ENCODE data around the gene HRH4. TPM values are rescaled to one million over a fixed set of nuclear protein-coding genes. Genes with fewer than 3 reads are reported as not detected.

Gene HRH4
- total RNA-seq, 2 experiments from 2014 or later = not detected

- ChIA-PET POLR2A (interaction anchor here (0.7 to 1.1 kb wide), 3 partner anchors 9 to 19 kb away, joined by 3 read pairs; no protein-coding TSS in a partner anchor), CTCF (ENCODE audit: unreplicated experiment) (no interaction called here)
- no peak overlapping the region for H3K4me3 ChIP-seq (ENCODE audit: low read depth, low read length, poor library complexity, severe bottlenecking)
- no peaks in the 10 kb centered on the region for H3K9me2 ChIP-seq (ENCODE audit: insufficient read depth, low read length)
- H3K79me2 ChIP-seq (ENCODE audit: insufficient read depth, low read depth, low read length) = no peaks in the 10 kb centered on the region
- no peaks in the 10 kb centered on the region for H3K36me3 ChIP-seq (ENCODE audit: insufficient read depth, low read length)
- no peaks in the 10 kb centered on the region for H4K20me1 ChIP-seq (ENCODE audit: insufficient read depth, low read length)
- intact Hi-C loops (cut with micrococcal nuclease; ENCODE audit: unreplicated experiment) = no loop called here
- H3K9me3 ChIP-seq (ENCODE audit: low read length) = no peaks in the 10 kb centered on the region
- DNase-seq (ENCODE audit: low spot score) = no peak
- no peak overlapping the region for H3K27ac ChIP-seq (ENCODE audit: low read depth, low read length, poor library complexity, severe bottlenecking)
- peaks cover 2% of the 10 kb centered on the region for H3K4me1 ChIP-seq (ENCODE audit: insufficient read depth, low read length, poor library complexity, severe bottlenecking)
- H2AFZ ChIP-seq (ENCODE audit: low read length) = no peak overlapping the region
- no TSS peak for BruUV-seq (replicated peaks)
- H3K4me2 ChIP-seq (ENCODE audit: low read length) = no peak overlapping the region
- TF ChIP-seq, protein P1, sequence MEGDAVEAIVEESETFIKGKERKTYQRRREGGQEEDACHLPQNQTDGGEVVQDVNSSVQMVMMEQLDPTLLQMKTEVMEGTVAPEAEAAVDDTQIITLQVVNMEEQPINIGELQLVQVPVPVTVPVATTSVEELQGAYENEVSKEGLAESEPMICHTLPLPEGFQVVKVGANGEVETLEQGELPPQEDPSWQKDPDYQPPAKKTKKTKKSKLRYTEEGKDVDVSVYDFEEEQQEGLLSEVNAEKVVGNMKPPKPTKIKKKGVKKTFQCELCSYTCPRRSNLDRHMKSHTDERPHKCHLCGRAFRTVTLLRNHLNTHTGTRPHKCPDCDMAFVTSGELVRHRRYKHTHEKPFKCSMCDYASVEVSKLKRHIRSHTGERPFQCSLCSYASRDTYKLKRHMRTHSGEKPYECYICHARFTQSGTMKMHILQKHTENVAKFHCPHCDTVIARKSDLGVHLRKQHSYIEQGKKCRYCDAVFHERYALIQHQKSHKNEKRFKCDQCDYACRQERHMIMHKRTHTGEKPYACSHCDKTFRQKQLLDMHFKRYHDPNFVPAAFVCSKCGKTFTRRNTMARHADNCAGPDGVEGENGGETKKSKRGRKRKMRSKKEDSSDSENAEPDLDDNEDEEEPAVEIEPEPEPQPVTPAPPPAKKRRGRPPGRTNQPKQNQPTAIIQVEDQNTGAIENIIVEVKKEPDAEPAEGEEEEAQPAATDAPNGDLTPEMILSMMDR (conservative IDR thresholded peaks at IDR 0.05; ENCODE audit: low read length) = no peak
- TF ChIP-seq EZH2phosphoT487 (IDR thresholded peaks at IDR 0.05; ENCODE audit: borderline replicate concordance, low read depth, low read length) = no peak
Observed at GRCh38 chr18:24482821-24483220, 22.4 kb downstream of the HRH4 start.

- no TSS peak for BruUV-seq (replicated peaks)
- no peak overlapping the region for H3K4me2 ChIP-seq (ENCODE audit: low read length)
- no peaks in the 10 kb centered on the region for H3K79me2 ChIP-seq (ENCODE audit: insufficient read depth, low read depth, low read length)
- no peaks in the 10 kb centered on the region for H3K9me2 ChIP-seq (ENCODE audit: insufficient read depth, low read length)
- intact Hi-C loops (cut with micrococcal nuclease; ENCODE audit: unreplicated experiment) = loop anchor here (2.0 to 5.0 kb wide), 3 partner anchors 115 to 308 kb away; no protein-coding TSS in a partner anchor
- TF ChIP-seq EZH2phosphoT487 (IDR thresholded peaks at IDR 0.05; ENCODE audit: borderline replicate concordance, low read depth, low read length) = no peak
- TF ChIP-seq, protein P1 (conservative IDR thresholded peaks at IDR 0.05; ENCODE audit: low read length) = no peak
- POLR2A ChIA-PET = interaction anchor here (1.0 to 1.2 kb wide), 2 partner anchors 88 to 247 kb away, joined by 3 read pairs; no protein-coding TSS in a partner anchor
- H2AFZ ChIP-seq (ENCODE audit: low read length) = no peak overlapping the region
- CTCF ChIA-PET (ENCODE audit: unreplicated experiment) = interaction anchor here (1.4 kb wide), 1 partner anchor 11 kb away, joined by 3 read pairs; no protein-coding TSS in a partner anchor
- no peak for DNase-seq (ENCODE audit: low spot score)
- no peaks in the 10 kb centered on the region for H4K20me1 ChIP-seq (ENCODE audit: insufficient read depth, low read length)
- H3K27ac ChIP-seq (ENCODE audit: low read depth, low read length, poor library complexity, severe bottlenecking) = no peak overlapping the region
- no peaks in the 10 kb centered on the region for H3K36me3 ChIP-seq (ENCODE audit: insufficient read depth, low read length)
- no peaks in the 10 kb centered on the region for H3K9me3 ChIP-seq (ENCODE audit: low read length)
- no peak overlapping the region for H3K4me3 ChIP-seq (ENCODE audit: low read depth, low read length, poor library complexity, severe bottlenecking)
- peaks cover 20% of the 10 kb centered on the region for H3K4me1 ChIP-seq (ENCODE audit: insufficient read depth, low read length, poor library complexity, severe bottlenecking)
Observed at GRCh38 chr18:24485681-24486080, 25.2 kb downstream of the HRH4 start.

GRCh38 chr18:24486684-24487083, 26.2 kb downstream of the HRH4 start:
- H3K36me3 ChIP-seq (ENCODE audit: insufficient read depth, low read length) = no peaks in the 10 kb centered on the region
- no peak overlapping the region for H3K4me2 ChIP-seq (ENCODE audit: low read length)
- no peaks in the 10 kb centered on the region for H3K79me2 ChIP-seq (ENCODE audit: insufficient read depth, low read depth, low read length)
- CTCF ChIA-PET (ENCODE audit: unreplicated experiment) = no interaction called here
- H2AFZ ChIP-seq (ENCODE audit: low read length) = no peak overlapping the region; the same call in 1 of the 2 replicates
- H3K4me1 ChIP-seq (ENCODE audit: insufficient read depth, low read length, poor library complexity, severe bottlenecking) = peaks cover 26% of the 10 kb centered on the region
- no peaks in the 10 kb centered on the region for H3K9me2 ChIP-seq (ENCODE audit: insufficient read depth, low read length)
- no peak overlapping the region for H3K4me3 ChIP-seq (ENCODE audit: low read depth, low read length, poor library complexity, severe bottlenecking)
- no peak for DNase-seq (ENCODE audit: low spot score)
- intact Hi-C loops (cut with micrococcal nuclease; ENCODE audit: unreplicated experiment) = loop anchor here (1.0 to 5.0 kb wide), 4 partner anchors 114 to 309 kb away; no protein-coding TSS in a partner anchor
- BruUV-seq (replicated peaks) = no TSS peak
- no peaks in the 10 kb centered on the region for H3K9me3 ChIP-seq (ENCODE audit: low read length)
- no peak for TF ChIP-seq EZH2phosphoT487 (IDR thresholded peaks at IDR 0.05; ENCODE audit: borderline replicate concordance, low read depth, low read length)
- TF ChIP-seq, protein P1 (conservative IDR thresholded peaks at IDR 0.05; ENCODE audit: low read length) = no peak
- H3K27ac ChIP-seq (ENCODE audit: low read depth, low read length, poor library complexity, severe bottlenecking) = no peak overlapping the region
- POLR2A ChIA-PET = interaction anchor here (1.0 kb wide), 1 partner anchor 246 kb away, joined by 3 read pairs; no protein-coding TSS in a partner anchor
- H4K20me1 ChIP-seq (ENCODE audit: insufficient read depth, low read length) = no peaks in the 10 kb centered on the region

Data from OCI-LY7 (cell line).